NCI-H2107 (cell line): Measurements from ENCODE around the gene CAAP1.
"Not testable (repeated sequence)": the region's sequence is repeated elsewhere in the genome, so short reads cannot be mapped to it uniquely, and the experiment has no call there.

Experiments
- DNase-seq: peaks from one replicate; lab custom pipeline; 2025; lab: John Stamatoyannopoulos, UW

The CAAP1 gene

GRCh38 chr9:26833792-26834191 lies 58.8 kb downstream of the CAAP1 start:
- no peak for DNase-seq

GRCh38 chr9:26828391-26828955 lies 64.1 kb downstream of the CAAP1 start:
- DNase-seq, result not testable (repeated sequence)

- no peak for DNase-seq
These were observed 77.8 kb downstream of the CAAP1 start for GRCh38 chr9:26814799-26815198.

GRCh38 chr9:26813247-26813646 lies 79.4 kb downstream of the CAAP1 start:
- no peak for DNase-seq

- DNase-seq, result no peak
These were observed 80.4 kb downstream of the CAAP1 start for GRCh38 chr9:26812217-26812616.

GRCh38 chr9:26811106-26811505 lies 81.5 kb downstream of the CAAP1 start:
- no peak for DNase-seq

GRCh38 chr9:26809795-26810194 lies 82.8 kb downstream of the CAAP1 start:
- no peak for DNase-seq

GRCh38 chr9:26807161-26807560 lies 85.4 kb downstream of the CAAP1 start:
- DNase-seq, result no peak

GRCh38 chr9:26802921-26803320 lies 89.7 kb downstream of the CAAP1 start:
- DNase-seq, result no peak

- DNase-seq, result no peak
These were observed 90.8 kb downstream of the CAAP1 start for GRCh38 chr9:26801772-26802171.

- no peak for DNase-seq
These were observed 92.3 kb downstream of the CAAP1 start for GRCh38 chr9:26800322-26800721.

- DNase-seq, result no peak
These were observed 101.3 kb downstream of the CAAP1 start for GRCh38 chr9:26791274-26791673.
